ENCODE results near the gene PNMA8A.

The PNMA8A gene

DNA sequence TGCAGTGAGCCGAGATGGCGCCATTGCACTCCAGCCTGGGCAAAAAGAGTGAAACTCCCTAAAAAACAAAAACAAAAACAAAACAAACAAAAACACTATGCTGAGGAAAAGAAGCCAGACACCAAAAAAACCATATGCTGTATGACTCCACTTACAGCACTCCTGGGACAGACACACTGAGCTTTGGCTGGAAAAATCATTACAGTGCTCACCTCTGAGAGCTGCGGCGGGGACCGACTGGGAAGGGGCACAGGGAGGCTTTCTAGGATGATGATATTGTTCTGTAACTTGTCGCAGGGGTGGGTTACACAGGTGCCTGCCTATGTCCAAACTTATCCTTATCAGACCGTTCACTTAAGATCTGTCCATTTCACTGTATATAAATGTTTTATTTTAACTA is 7.8 kb downstream of the PNMA8A start:
- TF ChIP-seq CTCF (IDR thresholded peaks at IDR 0.05; ENCODE audit: low read depth, low read length) = no peak
- no peak for DNase-seq (ENCODE audit: extremely low read depth, low read depth)

DNA sequence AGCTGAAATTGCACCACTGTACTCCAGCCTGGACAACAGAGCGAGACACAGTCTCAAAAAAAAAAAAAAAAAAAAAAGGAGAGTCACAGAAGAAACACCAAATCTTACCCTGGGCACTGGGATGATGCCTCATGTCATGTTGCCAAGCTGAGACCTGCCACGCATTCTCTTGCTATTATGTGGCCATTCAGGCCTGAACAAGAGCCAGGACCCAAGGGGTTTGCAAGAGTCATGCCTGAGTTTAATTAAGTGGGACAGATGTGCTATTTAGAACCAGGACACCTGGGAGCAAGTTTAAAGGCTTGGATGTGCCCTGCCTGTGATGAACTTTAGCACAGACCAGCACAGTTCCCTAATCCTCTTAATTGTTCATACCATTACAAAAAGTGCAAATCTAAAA is 9.8 kb downstream of the PNMA8A start:
- no peak for DNase-seq (ENCODE audit: extremely low read depth, low read depth)
- no peak for TF ChIP-seq CTCF (IDR thresholded peaks at IDR 0.05; ENCODE audit: low read depth, low read length)

DNA sequence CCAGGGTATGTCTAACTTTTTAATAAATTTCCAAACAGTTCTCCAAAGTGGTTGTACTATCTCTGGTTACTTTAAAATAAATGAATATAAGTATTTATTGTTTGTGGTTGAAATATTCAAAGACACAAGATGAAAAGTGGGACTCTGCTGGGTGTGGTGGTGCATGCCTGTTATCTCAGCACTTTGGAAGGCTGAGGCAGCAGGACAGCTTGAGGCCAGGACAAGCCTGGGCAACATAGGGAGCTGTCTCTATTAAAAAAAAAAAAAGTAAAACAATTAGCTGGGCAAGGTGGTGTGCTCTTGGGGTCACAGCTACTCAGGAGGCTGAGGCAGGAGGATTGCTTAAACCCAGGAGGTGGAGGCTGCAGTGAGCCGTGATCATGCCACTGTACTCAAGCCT is 10.4 kb downstream of the PNMA8A start:
- no peak for TF ChIP-seq CTCF (IDR thresholded peaks at IDR 0.05; ENCODE audit: low read depth, low read length)
- no peak for DNase-seq (ENCODE audit: extremely low read depth, low read depth)

GRCh38 chr19:46460055-46460454 is 11.3 kb downstream of the PNMA8A start:
- no peak for TF ChIP-seq CTCF (IDR thresholded peaks at IDR 0.05; ENCODE audit: low read depth, low read length)
- DNase-seq (ENCODE audit: extremely low read depth, low read depth) = no peak

- TF ChIP-seq CTCF (IDR thresholded peaks at IDR 0.05; ENCODE audit: low read depth, low read length) = no peak
- DNase-seq (ENCODE audit: extremely low read depth, low read depth) = no peak
Measured at GRCh38 chr19:46456930-46457329, 14.4 kb downstream of the PNMA8A start.

- no peak for TF ChIP-seq CTCF (IDR thresholded peaks at IDR 0.05; ENCODE audit: low read depth, low read length)
- no peak for DNase-seq (ENCODE audit: extremely low read depth, low read depth)
Measured at GRCh38 chr19:46454244-46454643, 17.1 kb downstream of the PNMA8A start.

GRCh38 chr19:46453661-46454060 is 17.7 kb downstream of the PNMA8A start:
- no peak for TF ChIP-seq CTCF (IDR thresholded peaks at IDR 0.05; ENCODE audit: low read depth, low read length)
- DNase-seq (ENCODE audit: extremely low read depth, low read depth) = no peak

Data from AG09319 (cell line).